HUES48 (cell line): ENCODE data around the gene FSTL4.

Experiments
- H3K27ac ChIP-seq: one replicate; pipeline ENCODE4 v1.7.0; 2013; ENCODE audit warnings: low read depth, low read length, inconsistent platforms
- H3K27me3 ChIP-seq: 2 replicates; pipeline ENCODE4 v1.6.1; 2013; ENCODE audit warnings: mild to moderate bottlenecking, low read length; ENCODE audit not compliant: control insufficient read depth, insufficient read depth
- H3K36me3 ChIP-seq: 2 replicates; pipeline ENCODE4 v1.6.1; 2013; ENCODE audit warnings: low read length; ENCODE audit not compliant: control insufficient read depth, insufficient read depth
- H3K4me1 ChIP-seq: 2 replicates; pipeline ENCODE4 v1.6.1; 2013; ENCODE audit warnings: mild to moderate bottlenecking, low read length; ENCODE audit not compliant: control insufficient read depth, insufficient read depth
- H3K4me3 ChIP-seq: 2 replicates; pipeline ENCODE4 v1.5.1; 2013; ENCODE audit warnings: mild to moderate bottlenecking, low read depth, low read length
- H3K9ac ChIP-seq: 2 replicates; pipeline ENCODE4 v1.6.1; 2013; ENCODE audit warnings: mild to moderate bottlenecking, low read depth, low read length, moderate library complexity
- H3K9me3 ChIP-seq: 2 replicates; pipeline ENCODE4 v1.6.1; 2013; ENCODE audit warnings: low read length; ENCODE audit not compliant: control insufficient read depth, insufficient read depth

FSTL4 gene

GRCh38 chr5:133266527-133266878, 345.8 kb downstream of the FSTL4 start:
- no peaks in the 10 kb centered on the region for H3K36me3 ChIP-seq
- no peak overlapping the region for H3K27ac ChIP-seq
- H3K27me3 ChIP-seq = no peaks in the 10 kb centered on the region
- no peak overlapping the region for H3K4me3 ChIP-seq
- no peaks in the 10 kb centered on the region for H3K4me1 ChIP-seq
- no peaks in the 10 kb centered on the region for H3K9me3 ChIP-seq
- no peak overlapping the region for H3K9ac ChIP-seq

- no peaks in the 10 kb centered on the region for H3K27me3 ChIP-seq
- H3K27ac ChIP-seq = no peak overlapping the region
- no peak overlapping the region for H3K4me3 ChIP-seq
- no peaks in the 10 kb centered on the region for H3K4me1 ChIP-seq
- H3K9me3 ChIP-seq = no peaks in the 10 kb centered on the region
- H3K9ac ChIP-seq = no peak overlapping the region
- no peaks in the 10 kb centered on the region for H3K36me3 ChIP-seq
Observed at GRCh38 chr5:133265720-133266526, 346.4 kb downstream of the FSTL4 start.

- Histone ChIP-seq H3K27me3 (no peaks in the 10 kb centered on the region), H3K9me3 (no peaks in the 10 kb centered on the region), H3K27ac (no peak overlapping the region), H3K36me3 (no peaks in the 10 kb centered on the region), H3K9ac (no peak overlapping the region), H3K4me3 (no peak overlapping the region), H3K4me1 (no peaks in the 10 kb centered on the region)
Observed at GRCh38 chr5:133265257-133265656, 347.1 kb downstream of the FSTL4 start.

- no peaks in the 10 kb centered on the region for H3K27me3 ChIP-seq
- no peak overlapping the region for H3K27ac ChIP-seq
- no peaks in the 10 kb centered on the region for H3K36me3 ChIP-seq
- no peaks in the 10 kb centered on the region for H3K4me1 ChIP-seq
- H3K4me3 ChIP-seq = no peak overlapping the region
- no peak overlapping the region for H3K9ac ChIP-seq
- no peaks in the 10 kb centered on the region for H3K9me3 ChIP-seq
Observed at GRCh38 chr5:133262690-133263089, 349.7 kb downstream of the FSTL4 start.

- Histone ChIP-seq H3K27ac (no peak overlapping the region), H3K36me3 (no peaks in the 10 kb centered on the region), H3K9ac (no peak overlapping the region), H3K4me3 (no peak overlapping the region), H3K27me3 (no peaks in the 10 kb centered on the region), H3K4me1 (no peaks in the 10 kb centered on the region), H3K9me3 (no peaks in the 10 kb centered on the region)
Observed at GRCh38 chr5:133261993-133262392, 350.3 kb downstream of the FSTL4 start.

- Histone ChIP-seq H3K4me3 (no peak overlapping the region), H3K9ac (no peak overlapping the region)
Observed at GRCh38 chr5:133260715-133261114, 351.6 kb downstream of the FSTL4 start.

GRCh38 chr5:133259199-133259997, 352.9 kb downstream of the FSTL4 start:
- no peaks in the 10 kb centered on the region for H3K9me3 ChIP-seq
- H3K27me3 ChIP-seq = no peaks in the 10 kb centered on the region
- no peaks in the 10 kb centered on the region for H3K36me3 ChIP-seq
- no peak overlapping the region for H3K4me3 ChIP-seq
- no peak overlapping the region for H3K9ac ChIP-seq
- H3K27ac ChIP-seq = no peak overlapping the region
- H3K4me1 ChIP-seq = no peaks in the 10 kb centered on the region

More at GRCh38 chr5:133260715-133261114, 351.6 kb downstream of the FSTL4 start:
- Histone ChIP-seq H3K27me3 (no peaks in the 10 kb centered on the region), H3K4me1 (no peaks in the 10 kb centered on the region), H3K9me3 (no peaks in the 10 kb centered on the region), H3K36me3 (no peaks in the 10 kb centered on the region), H3K27ac (no peak overlapping the region)

- Histone ChIP-seq H3K27ac (no peak overlapping the region), H3K4me1 (no peaks in the 10 kb centered on the region), H3K9me3 (no peaks in the 10 kb centered on the region), H3K36me3 (no peaks in the 10 kb centered on the region), H3K9ac (no peak overlapping the region), H3K4me3 (no peak overlapping the region), H3K27me3 (no peaks in the 10 kb centered on the region)
Observed at GRCh38 chr5:133257977-133258376, 354.4 kb downstream of the FSTL4 start.

- no peaks in the 10 kb centered on the region for H3K36me3 ChIP-seq
- H3K4me1 ChIP-seq = no peaks in the 10 kb centered on the region
- no peak overlapping the region for H3K4me3 ChIP-seq
- no peaks in the 10 kb centered on the region for H3K9me3 ChIP-seq
- no peaks in the 10 kb centered on the region for H3K27me3 ChIP-seq
- H3K27ac ChIP-seq = no peak overlapping the region
- H3K9ac ChIP-seq = no peak overlapping the region
Observed at GRCh38 chr5:133256276-133256675, 356.1 kb downstream of the FSTL4 start.

GRCh38 chr5:133254803-133255202, 357.5 kb downstream of the FSTL4 start:
- no peaks in the 10 kb centered on the region for H3K4me1 ChIP-seq
- H3K36me3 ChIP-seq = no peaks in the 10 kb centered on the region
- no peak overlapping the region for H3K4me3 ChIP-seq
- no peak overlapping the region for H3K27ac ChIP-seq
- no peaks in the 10 kb centered on the region for H3K9me3 ChIP-seq
- H3K27me3 ChIP-seq = no peaks in the 10 kb centered on the region
- no peak overlapping the region for H3K9ac ChIP-seq

GRCh38 chr5:133253671-133254070, 358.7 kb downstream of the FSTL4 start:
- Histone ChIP-seq H3K27ac (no peak overlapping the region), H3K4me1 (no peaks in the 10 kb centered on the region), H3K9ac (no peak overlapping the region), H3K4me3 (no peak overlapping the region), H3K27me3 (no peaks in the 10 kb centered on the region), H3K9me3 (no peaks in the 10 kb centered on the region), H3K36me3 (no peaks in the 10 kb centered on the region)
